Activated T-helper 1 cell treated with anti-CD3 and anti-CD28 coated beads, Interleukin-12 subunit alpha, Interleukin-12 subunit beta, Interleukin-2, Interleukin-4 antibody, amounts not matched to agents 30 ng/mL and 10 ng/mL and 1 ng/mL, durations not matched to agents 14 hours and 24 hours and 36 hours (primary cell): ENCODE data around the gene MARVELD1. TPM values are rescaled to one million over a fixed set of nuclear protein-coding genes. Genes with fewer than 3 reads are reported as not detected.

Source experiments
- DNase-seq: peaks from one replicate; pipeline ENCODE4 v3.0.0; 2021; ENCODE audit warnings: low spot score
- H3K27ac Mint-ChIP-seq: one replicate; pipeline ENCODE4 v1.8.0; 2021; ENCODE audit warnings: mild to moderate bottlenecking, mixed read lengths
- H3K27me3 Mint-ChIP-seq: one replicate; pipeline ENCODE4 v1.8.0; 2022; ENCODE audit warnings: mild to moderate bottlenecking, moderate library complexity, mixed read lengths; ENCODE audit not compliant: insufficient read depth
- H3K36me3 Mint-ChIP-seq: one replicate; pipeline ENCODE4 v1.8.0; 2021; ENCODE audit warnings: low read depth, mixed read lengths
- H3K4me1 Mint-ChIP-seq: one replicate; pipeline ENCODE4 v1.8.0; 2021; ENCODE audit warnings: low read depth, mixed read lengths
- H3K4me3 Mint-ChIP-seq: one replicate; pipeline ENCODE4 v1.8.0; 2021; ENCODE audit warnings: mild to moderate bottlenecking, moderate library complexity, mixed read lengths
- H3K9me3 Mint-ChIP-seq: one replicate; pipeline ENCODE4 v1.8.0; 2021; ENCODE audit warnings: mixed read lengths
- intact Hi-C: fragments of 100-400 bp; cut with micrococcal nuclease; formaldehyde crosslinking; loops from one replicate; pipeline ENCODE4 v1.15.1; 2024
- total RNA-seq: library from RNA; stranded (reverse); gene quantifications from 2 replicates; pipeline ENCODE4 v1.2.3, GENCODE V29; 2022

MARVELD1 gene
- total RNA-seq, 1 donor from 2014 or later = 3.4 TPM

DNA sequence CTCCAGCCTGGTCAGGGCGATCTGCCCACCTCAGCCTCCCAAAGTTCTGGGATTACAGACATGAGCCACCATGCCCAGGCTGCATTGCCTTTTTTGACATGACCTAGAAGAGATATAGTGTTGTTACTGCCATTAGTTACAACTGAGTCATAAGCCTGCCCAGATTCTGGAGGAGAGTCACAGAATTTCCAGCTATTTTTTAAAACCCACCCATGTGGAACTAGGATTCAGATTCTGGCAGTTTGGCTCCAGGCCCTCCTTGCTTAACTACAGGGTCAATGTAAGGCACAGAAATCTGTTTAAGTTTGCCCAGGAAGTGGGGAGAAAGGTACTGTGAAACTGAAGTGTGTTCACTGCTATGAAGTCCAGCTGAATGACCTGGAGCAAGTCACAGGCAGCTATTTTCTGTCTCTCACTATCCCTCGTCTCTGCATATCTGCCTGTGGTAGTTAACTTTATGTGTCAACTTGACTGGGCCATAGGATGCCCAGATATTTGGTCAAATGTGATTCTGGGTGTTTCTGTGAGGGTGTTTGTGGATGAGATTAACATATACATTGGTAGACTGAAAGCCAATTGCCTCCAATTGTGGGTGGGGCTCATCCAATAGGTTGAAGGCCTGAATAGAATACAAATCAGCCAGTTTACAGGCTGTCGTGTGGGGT is 8.4 kb upstream of the MARVELD1 start:
- Mint-ChIP-seq H3K4me3 (no peak overlapping the region), H3K27me3 (peaks cover 11% of the 10 kb centered on the region), H3K36me3 (no peaks in the 10 kb centered on the region), H3K9me3 (no peaks in the 10 kb centered on the region), H3K27ac (no peak overlapping the region), H3K4me1 (no peaks in the 10 kb centered on the region)
- DNase-seq = no peak
- intact Hi-C loops = no loop called here

DNA sequence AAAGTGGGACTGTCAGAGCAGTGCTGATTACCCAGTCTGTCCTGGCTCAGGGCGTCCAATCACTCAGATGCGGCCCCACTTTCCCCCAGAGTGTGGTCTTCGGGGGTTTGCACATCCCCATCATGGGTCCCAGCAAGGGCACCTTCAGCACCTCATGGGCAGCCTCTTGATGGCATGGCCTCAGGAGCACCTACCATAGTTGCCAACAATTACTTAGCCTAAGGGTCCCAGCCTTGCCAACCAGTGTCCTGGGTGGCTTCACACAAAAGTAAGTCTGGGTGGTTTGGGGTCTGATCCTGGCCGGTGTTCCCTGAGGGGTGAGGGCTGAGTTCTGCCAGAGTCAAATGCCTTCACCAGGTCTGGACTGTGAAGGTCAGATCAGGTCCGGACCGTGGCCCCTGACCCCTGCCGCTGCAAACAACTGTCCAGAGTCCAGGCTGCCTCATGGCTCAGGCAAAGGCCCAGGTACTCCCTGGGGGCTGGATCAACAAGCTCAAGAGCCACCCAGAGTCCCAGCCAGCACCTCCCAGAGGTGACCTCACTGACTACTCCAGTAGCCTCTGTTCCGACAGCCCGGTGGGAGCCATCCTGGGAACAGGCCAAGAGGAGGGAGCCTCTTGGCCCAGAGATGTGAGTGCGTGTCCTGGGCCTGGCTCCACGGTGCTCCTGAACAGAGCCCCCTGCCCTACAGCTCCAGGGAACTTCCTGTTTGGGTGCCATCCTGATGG is 6.2 kb upstream of the MARVELD1 start:
- H3K4me1 Mint-ChIP-seq = peaks cover 5% of the 10 kb centered on the region
- intact Hi-C loops = no loop called here
- H3K4me3 Mint-ChIP-seq = no peak overlapping the region
- no peaks in the 10 kb centered on the region for H3K36me3 Mint-ChIP-seq
- H3K27ac Mint-ChIP-seq = no peak overlapping the region
- no peak for DNase-seq
- H3K9me3 Mint-ChIP-seq = no peaks in the 10 kb centered on the region
- peaks cover 18% of the 10 kb centered on the region for H3K27me3 Mint-ChIP-seq

DNA sequence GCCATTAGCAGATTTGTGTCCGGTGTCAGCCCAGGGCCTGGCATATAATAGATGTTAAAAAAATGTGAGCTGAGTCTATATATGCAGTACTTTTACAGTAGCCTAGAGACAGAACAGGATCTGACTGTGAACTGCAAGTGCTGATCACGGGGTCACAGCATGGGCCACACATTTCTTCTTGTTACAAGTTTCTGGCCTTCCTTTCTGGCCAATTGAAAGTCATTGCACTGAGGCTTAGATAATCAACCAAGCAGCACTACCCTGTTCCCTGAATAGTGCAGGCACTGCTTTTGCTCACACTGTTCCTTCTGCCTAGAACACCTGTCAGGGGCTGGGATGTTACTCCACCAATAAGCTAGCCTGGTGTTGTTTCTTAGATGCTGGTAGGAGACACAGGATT is 5.4 kb upstream of the MARVELD1 start:
- DNase-seq = no peak
- intact Hi-C loops = no loop called here
- H3K27me3 Mint-ChIP-seq = peaks cover 22% of the 10 kb centered on the region
- H3K4me1 Mint-ChIP-seq = peaks cover 10% of the 10 kb centered on the region
- H3K36me3 Mint-ChIP-seq = no peaks in the 10 kb centered on the region
- H3K9me3 Mint-ChIP-seq = no peaks in the 10 kb centered on the region
- no peak overlapping the region for H3K27ac Mint-ChIP-seq
- H3K4me3 Mint-ChIP-seq = no peak overlapping the region

DNA sequence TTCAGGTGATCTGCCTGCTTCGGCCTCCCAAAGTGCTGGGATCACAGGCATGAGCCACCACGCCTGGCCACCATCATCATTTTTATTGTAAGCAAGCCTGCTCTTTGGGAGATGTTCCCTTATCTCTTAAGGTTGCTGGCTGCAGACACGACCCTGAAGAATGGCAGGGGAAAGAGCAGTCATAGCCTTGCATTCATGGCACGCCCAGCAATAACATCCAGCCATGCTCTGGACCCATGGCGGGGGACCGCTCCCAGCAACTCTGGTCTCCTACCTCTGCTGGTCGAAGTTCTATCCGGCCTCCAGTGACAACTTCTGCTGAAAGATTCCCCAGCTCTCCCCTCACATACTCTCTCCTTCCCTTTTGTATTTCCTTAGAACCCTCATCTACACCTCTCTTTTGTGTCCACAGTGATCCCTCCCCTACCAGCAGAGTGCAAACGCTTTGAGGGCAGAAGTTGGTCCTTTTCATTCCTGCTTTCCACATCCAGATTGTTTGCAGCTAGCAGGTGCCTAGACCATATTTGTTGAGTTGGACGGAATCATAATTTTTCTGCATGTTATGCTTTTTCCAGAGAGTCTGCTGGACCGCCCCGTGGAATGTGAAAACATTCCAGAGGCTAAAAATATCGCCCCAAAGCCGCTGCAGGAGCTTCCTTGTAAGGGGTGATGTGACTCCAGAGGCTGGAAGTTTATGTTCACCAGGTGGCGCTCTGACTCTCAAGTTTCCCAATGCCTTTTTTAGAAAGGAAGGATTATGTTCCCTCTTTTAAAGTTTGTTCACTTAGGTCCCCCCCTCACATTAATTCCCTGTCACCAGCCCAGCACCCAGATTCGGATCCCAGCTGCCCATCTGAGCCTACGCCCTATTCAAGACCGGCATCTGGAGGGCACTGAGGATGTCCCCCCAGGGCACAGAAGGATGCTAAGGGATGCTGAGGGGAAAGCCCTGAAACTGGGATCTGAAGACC is 4.3 kb upstream of the MARVELD1 start:
- H3K36me3 Mint-ChIP-seq = peaks cover 1% of the 10 kb centered on the region
- intact Hi-C loops = loop anchor here (1.0 kb wide), 1 partner anchor 22 kb away; no protein-coding TSS in a partner anchor

DNA sequence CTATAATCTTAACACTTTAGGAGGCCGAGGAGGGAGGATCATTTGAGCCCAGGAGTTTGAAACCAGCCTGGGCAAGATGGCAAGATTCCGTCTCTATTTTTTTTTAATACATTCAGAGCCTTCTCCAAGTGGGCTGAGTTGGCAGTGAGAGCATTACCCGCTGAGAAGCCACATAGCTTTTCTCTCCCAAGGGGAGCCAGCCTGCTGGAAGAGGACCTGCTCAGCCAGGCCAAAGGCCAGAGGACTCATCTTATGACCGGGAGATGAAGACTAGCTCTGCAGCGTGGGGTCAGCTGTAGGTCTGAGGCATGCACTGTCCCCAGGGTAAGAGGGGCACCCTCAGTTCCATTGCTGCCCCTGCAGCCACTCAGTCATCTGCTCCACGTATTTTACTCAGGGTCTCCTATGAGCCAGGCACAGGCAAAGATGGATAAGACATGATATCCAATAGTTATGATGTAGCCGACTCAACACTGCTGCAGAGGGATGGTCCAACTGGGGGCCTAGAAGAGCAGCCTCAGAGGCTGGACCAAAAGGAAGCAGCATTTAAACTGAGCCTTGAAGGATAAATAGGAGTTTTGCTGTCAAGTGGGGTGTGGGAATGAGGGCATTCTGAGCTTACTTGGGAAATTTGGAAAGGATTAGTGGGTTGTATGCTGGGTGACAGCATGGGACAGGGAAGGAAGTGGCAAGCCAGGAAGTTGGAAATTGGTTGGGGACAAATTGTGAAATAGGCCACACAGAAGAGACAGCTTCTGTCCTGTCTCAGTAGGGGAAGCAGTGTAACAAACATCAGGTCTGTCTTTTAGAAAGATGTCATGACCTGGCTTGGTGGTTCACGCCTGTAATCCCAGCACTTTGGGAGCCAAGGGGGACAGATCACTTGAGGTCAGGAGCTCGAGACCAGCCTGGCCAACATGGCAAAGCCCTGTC is 1.6 kb upstream of the MARVELD1 start:
- Mint-ChIP-seq H3K27me3 (peaks cover 35% of the 10 kb centered on the region), H3K27ac (peak overlapping the region; percentile 30), H3K4me3 (peak overlapping the region; percentile 56), H3K36me3 (peaks cover 6% of the 10 kb centered on the region), H3K4me1 (peaks cover 15% of the 10 kb centered on the region), H3K9me3 (no peaks in the 10 kb centered on the region)
- DNase-seq = no peak
- intact Hi-C loops = no loop called here

More for the DNA sequence above, 4.3 kb upstream of the MARVELD1 start:
- DNase-seq = no peak
- H3K27me3 Mint-ChIP-seq = peaks cover 20% of the 10 kb centered on the region
- H3K4me1 Mint-ChIP-seq = peaks cover 15% of the 10 kb centered on the region
- no peak overlapping the region for H3K27ac Mint-ChIP-seq
- H3K9me3 Mint-ChIP-seq = no peaks in the 10 kb centered on the region
- H3K4me3 Mint-ChIP-seq = no peak overlapping the region

DNA sequence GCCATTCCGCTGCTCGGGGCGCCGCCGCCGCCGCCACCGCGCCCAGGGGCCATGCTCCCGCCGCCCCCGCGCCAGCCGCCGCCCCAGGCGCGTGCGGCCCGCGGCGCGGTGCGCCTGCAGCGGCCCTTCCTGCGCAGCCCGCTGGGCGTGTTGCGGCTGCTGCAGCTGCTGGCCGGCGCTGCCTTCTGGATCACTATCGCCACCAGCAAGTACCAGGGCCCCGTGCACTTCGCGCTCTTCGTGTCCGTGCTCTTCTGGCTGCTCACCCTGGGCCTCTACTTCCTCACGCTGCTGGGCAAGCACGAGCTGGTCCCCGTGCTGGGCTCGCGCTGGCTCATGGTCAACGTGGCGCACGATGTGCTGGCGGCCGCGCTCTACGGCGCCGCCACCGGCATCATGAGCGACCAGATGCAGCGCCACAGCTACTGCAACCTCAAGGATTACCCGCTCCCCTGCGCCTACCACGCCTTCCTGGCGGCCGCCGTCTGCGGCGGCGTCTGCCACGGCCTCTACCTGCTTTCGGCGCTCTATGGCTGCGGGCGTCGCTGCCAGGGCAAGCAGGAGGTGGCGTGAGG is 383 bp downstream of the MARVELD1 start:
- peak overlapping the region; percentile 97 for H3K4me3 Mint-ChIP-seq
- H3K9me3 Mint-ChIP-seq = no peaks in the 10 kb centered on the region
- H3K27me3 Mint-ChIP-seq = peaks cover 37% of the 10 kb centered on the region
- H3K4me1 Mint-ChIP-seq = peaks cover 15% of the 10 kb centered on the region
- peak; percentile 42 for DNase-seq
- intact Hi-C loops = loop anchor here (1.0 kb wide), 2 partner anchors 13 to 23 kb away; partner anchors contain the start of gene ZFYVE27
- H3K36me3 Mint-ChIP-seq = peaks cover 6% of the 10 kb centered on the region
- H3K27ac Mint-ChIP-seq = peak overlapping the region; percentile 90

DNA sequence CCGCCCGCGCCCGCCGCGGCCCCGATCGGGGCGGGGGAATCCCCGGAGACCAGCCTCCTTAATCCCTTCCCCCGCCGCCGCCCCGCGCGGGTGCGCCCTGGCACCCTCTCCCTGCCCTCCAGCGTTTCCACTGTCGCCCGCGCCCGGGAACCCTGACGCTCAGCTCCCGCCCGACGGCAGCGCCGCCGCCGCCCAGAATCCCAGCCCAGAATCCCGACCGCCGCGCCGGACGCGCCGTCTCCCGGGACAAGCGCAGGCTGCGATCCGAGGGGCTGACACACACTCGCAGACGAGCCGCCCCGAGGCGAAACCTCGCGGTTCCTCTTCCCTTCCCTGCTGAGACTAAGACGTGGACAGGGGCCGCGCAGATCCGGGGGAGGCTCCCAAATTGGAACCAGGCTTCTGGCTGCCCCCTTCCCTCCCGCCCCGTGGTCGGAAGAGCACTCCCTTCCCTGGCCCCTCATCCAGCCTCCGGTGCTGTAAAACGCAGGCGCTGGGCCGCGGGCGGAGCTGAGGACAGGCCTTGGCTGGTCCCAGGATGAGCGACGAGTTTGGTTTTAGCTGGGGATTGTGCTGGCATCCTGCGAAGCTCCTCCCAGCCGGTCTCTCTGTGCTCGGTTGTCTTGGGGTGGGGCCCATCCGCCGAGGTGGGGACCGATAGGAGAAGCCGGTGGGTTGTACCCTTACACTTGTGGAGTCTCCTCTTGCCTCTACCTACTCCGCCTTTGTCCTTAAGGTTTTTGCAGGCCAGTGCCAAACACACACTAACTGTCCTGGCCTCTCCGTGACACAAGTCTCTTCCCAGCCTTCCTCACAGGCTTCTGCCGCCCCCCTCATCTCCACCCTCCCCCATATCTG is 1.1 kb downstream of the MARVELD1 start:
- no peaks in the 10 kb centered on the region for H3K9me3 Mint-ChIP-seq
- peak overlapping the region; percentile 97 for H3K4me3 Mint-ChIP-seq
- intact Hi-C loops = loop anchor here (1.0 kb wide), 2 partner anchors 13 to 23 kb away; partner anchors contain the start of gene ZFYVE27
- peak overlapping the region; percentile 23 for H3K27ac Mint-ChIP-seq
- peaks cover 15% of the 10 kb centered on the region for H3K4me1 Mint-ChIP-seq
- H3K27me3 Mint-ChIP-seq = peaks cover 33% of the 10 kb centered on the region
- H3K36me3 Mint-ChIP-seq = peaks cover 6% of the 10 kb centered on the region
- no peak for DNase-seq

DNA sequence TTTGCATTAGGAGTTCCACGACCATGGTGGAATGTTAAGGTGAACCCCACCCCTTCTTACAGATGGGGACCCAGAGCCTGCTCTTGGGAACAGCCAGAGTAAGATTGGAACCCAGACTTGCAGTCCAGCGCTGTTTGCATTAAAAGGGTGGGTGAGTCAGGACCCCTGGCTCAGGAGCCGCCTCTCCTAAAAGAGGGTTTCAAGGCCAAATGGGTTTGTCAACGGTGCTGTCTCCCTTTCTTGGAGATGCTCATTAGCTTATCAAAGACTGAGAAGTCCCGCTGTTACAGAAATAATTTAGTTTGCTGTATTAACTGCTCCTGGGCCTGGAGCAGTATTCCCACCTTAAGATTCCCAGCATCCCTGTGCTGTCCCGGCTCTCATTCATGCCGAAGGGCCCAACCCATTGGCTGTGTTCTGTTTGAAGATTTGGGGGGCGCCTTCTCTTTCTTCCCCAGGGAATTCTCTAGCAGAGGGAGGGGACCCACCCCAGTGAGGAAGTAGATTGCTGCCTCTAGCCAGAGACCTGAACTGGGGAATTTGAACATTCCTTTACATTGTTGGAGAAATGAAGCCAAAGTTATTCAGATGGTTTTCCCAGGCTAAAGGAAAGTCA is 1.8 kb downstream of the MARVELD1 start:
- DNase-seq = no peak
- H3K27me3 Mint-ChIP-seq = peaks cover 33% of the 10 kb centered on the region
- H3K4me1 Mint-ChIP-seq = peaks cover 15% of the 10 kb centered on the region
- H3K9me3 Mint-ChIP-seq = no peaks in the 10 kb centered on the region
- intact Hi-C loops = no loop called here
- no peak overlapping the region for H3K27ac Mint-ChIP-seq
- peaks cover 6% of the 10 kb centered on the region for H3K36me3 Mint-ChIP-seq
- peak overlapping the region; percentile 61 for H3K4me3 Mint-ChIP-seq

DNA sequence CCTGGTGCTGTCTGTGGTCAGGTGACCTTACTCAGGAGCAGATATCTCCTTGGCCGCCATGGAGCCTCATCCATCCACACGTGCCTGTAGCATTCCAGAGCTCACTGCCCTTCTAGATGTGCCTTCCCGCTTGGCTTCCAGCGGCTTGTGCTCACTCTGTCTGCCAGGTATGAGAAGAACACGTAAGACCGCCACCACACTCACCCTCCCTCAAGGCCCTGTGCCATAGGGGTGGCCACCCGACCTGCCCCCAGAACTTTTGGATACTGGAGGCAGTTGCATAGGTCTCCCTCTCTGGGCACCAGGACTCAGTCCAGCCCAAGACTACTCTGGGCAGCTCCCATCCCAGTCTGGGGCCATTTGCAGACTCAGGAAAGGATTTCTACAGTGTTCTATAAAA is 4.1 kb downstream of the MARVELD1 start:
- Mint-ChIP-seq H3K4me1 (peaks cover 10% of the 10 kb centered on the region), H3K27me3 (peaks cover 25% of the 10 kb centered on the region), H3K27ac (no peak overlapping the region), H3K9me3 (no peaks in the 10 kb centered on the region), H3K36me3 (peaks cover 6% of the 10 kb centered on the region), H3K4me3 (no peak overlapping the region)
- intact Hi-C loops = no loop called here
- no peak for DNase-seq

DNA sequence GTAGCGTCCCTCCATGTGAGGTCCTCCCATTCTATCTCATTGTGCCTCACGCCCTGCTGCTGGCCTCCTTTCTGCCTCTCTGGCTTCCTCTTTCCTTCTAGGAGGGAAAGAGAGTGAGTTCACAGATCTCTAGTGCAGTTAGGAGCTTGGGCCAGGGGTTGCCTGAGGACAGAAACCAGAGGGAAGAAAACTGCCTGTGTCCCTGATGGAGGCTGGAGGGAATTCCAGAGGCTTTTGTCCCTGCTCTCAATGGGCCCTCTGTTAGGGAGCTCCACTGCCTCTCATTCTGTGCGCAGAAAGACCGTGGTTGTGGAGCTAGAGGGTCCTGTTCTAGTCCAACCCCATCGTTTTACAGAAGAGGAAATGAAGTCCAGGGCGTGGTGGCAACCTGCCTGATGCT is 4.6 kb downstream of the MARVELD1 start:
- no peak for DNase-seq
- Mint-ChIP-seq H3K27ac (no peak overlapping the region), H3K4me1 (peaks cover 5% of the 10 kb centered on the region), H3K27me3 (peaks cover 19% of the 10 kb centered on the region), H3K36me3 (peaks cover 6% of the 10 kb centered on the region), H3K4me3 (no peak overlapping the region), H3K9me3 (no peaks in the 10 kb centered on the region)
- intact Hi-C loops = no loop called here
